ENCODE results near the gene SSR4.

DNA sequence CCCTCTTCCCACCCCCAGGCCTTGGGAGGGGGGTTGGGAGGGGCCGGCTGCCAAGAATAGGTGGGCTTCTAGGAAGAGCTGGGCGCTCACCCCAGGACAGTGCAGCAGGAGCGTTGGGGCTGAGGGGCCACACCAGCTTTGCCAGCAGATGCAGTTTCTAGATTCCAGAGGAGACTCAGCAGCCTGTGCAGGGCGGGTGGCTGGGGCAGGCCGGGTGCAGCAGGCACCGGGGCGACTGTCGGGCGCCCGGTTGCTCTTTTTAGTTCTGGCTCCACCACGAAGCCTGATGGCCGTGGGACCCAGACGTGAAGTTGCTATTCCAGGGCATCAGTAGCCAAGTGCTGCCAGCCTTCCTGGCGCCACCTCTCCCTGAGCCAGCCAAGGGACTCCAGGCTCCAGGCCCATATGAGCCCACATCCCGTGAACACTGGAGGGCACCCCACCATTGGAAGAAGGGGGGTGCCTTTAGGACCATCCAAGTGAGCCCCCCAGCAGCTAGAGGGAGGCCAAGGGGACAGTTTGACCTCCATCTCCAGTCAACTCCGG, 5.8 kb downstream of the SSR4 start:
- TF ChIP-seq CTCF (IDR thresholded peaks at IDR 0.05; ENCODE audit: low read depth, low read length, poor library complexity, severe bottlenecking) (no peak), EZH2phosphoT487 (IDR thresholded peaks at IDR 0.05; ENCODE audit: borderline replicate concordance, low read length) (no peak)

Measured in DOHH2 (cell line).